Sigmoid colon (tissue), 7 donors: ENCODE measurements around the gene WDHD1. TPM values are rescaled to one million over a fixed set of nuclear protein-coding genes. Genes with fewer than 3 reads are reported as not detected.

Experiments
- DNase-seq: peaks from one replicate; pipeline ENCODE4 v3.0.0-alpha.2; 2019
- H3K27ac ChIP-seq, 4 donors: fragments of 200-600 bp; sonication (generic); one replicate each; pipeline ENCODE4 v1.5.1; 2016 to 2019; ENCODE audit warnings: mild to moderate bottlenecking in 1 of 4
- H3K27me3 ChIP-seq, 3 donors: fragments of 200-600 bp; sonication (generic); one replicate each; pipeline ENCODE4 v1.5.1; 2019; ENCODE audit warnings: mild to moderate bottlenecking in 1 of 3
- H3K36me3 ChIP-seq, 4 donors: fragments of 200-600 bp; sonication (generic); one replicate each; pipeline ENCODE4 v1.5.1; 2016 to 2019
- H3K4me1 ChIP-seq, 4 donors: fragments of 200-600 bp; sonication (generic); one replicate each; pipeline ENCODE4 v1.5.1; 2017 to 2019
- H3K4me3 ChIP-seq, 4 donors: fragments of 200-600 bp; sonication (generic); one replicate each; pipeline ENCODE4 v1.5.1; 2017 to 2019; ENCODE audit warnings: mild to moderate bottlenecking in 2 of 4, moderate library complexity in 1 of 4
- H3K9me3 ChIP-seq, 4 donors: fragments of 200-600 bp in 3 of 4; sonication (generic) in 3 of 4; one replicate each; pipeline versions ENCODE4 v1.5.1 to v1.6.1; 2013 to 2019
- EP300 ChIP-seq, 4 donors: sonication (generic); formaldehyde crosslinking; IDR thresholded peaks; one replicate each; pipeline ENCODE4 v1.6.1; 2017; ENCODE audit warnings: antibody characterized with exemption in 4 of 4
- POLR2A ChIP-seq, 2 donors: fragments of 450-650 bp; IDR thresholded peaks; one replicate each; pipeline ENCODE4 v1.6.1; 2016; ENCODE audit warnings: antibody characterized with exemption in 2 of 2, mild to moderate bottlenecking in 2 of 2, moderate library complexity in 2 of 2
- POLR2AphosphoS5 ChIP-seq, 4 donors: sonication (generic); formaldehyde crosslinking; IDR thresholded peaks; one replicate each; pipeline ENCODE4 v1.6.1; 2017; ENCODE audit warnings: antibody characterized with exemption in 4 of 4
- WGBS, 2 donors: extraction: QIAGEN DNeasy Blood & Tissue Kit; methylation state at CpG; one replicate each; pipeline ENCODE4 v1.1.7; 2013; 5-methylcytosine and 5-hydroxymethylcytosine counted together
- intact Hi-C: fragments of 100-400 bp; cut with DNase I; formaldehyde crosslinking; loops from one replicate; pipeline ENCODE4 v1.15.1; 2023
- polyA plus RNA-seq, 3 donors: library from polyadenylated mRNA; stranded (reverse); fragments of 200-250 nt; gene quantifications; one replicate each; pipeline ENCODE4 v1.2.3, GENCODE V29; 2013
- total RNA-seq, 4 donors: library from RNA; depleted of rRNA; stranded (reverse); fragments of >200 nt; gene quantifications; one replicate each; pipeline ENCODE4 v1.1.0, GENCODE V29; 2016
- TF ChIP-seq, protein P1 (sequence below), 4 experiments: fragments of 450-650 bp in 3 of 4; fragments of 200-600 bp in 1 of 4; IDR thresholded peaks; one replicate each; pipeline ENCODE4 v1.5.1; 2016 to 2019; ENCODE audit warnings: antibody characterized with exemption in 4 of 4, mild to moderate bottlenecking in 3 of 4, moderate library complexity in 2 of 4
- donor health status: healthy with polysubstance abuse.
- donor health status: Bipolar disorder and iron deficiency.
- donor health status: healthy.

The WDHD1 gene
- total and polyA plus RNA-seq, 7 donors: 0.60 to 4.0 (median 1.1) TPM

DNA sequence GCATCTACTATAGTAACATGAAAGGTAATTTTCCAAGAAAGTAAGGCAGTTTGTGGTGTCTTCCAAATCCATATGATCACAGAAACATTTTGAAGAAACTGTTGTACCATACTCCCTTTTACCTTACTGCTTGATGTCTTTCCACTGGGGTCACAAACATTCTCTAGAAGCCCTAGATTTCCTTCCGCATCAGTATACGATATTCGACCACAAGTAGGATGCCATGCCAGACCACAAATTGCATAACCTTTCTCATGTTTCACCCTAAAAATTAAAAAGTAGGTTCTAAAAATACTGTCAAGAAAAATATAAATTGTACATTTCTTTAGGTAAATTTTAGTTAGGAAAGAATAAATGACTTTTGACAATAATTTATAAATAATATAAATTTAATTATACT is 26.5 kb downstream of the WDHD1 start:
- Histone ChIP-seq H3K9me3 (no peaks in the 10 kb centered on the region), H3K4me1 (peaks cover 0 to 2% (median 0%) of the 10 kb centered on the region in 4 donors), H3K27ac (no peak overlapping the region), H3K4me3 (no peak overlapping the region), H3K36me3 (no peaks in the 10 kb centered on the region), H3K27me3 (no peaks in the 10 kb centered on the region)
- intact Hi-C loops: no loop called here
- TF ChIP-seq POLR2A (IDR thresholded peaks at IDR 0.05) (no peak), EP300 (IDR thresholded peaks at IDR 0.05) (no peak), POLR2AphosphoS5 (IDR thresholded peaks at IDR 0.05) (no peak)
- TF ChIP-seq, protein P1, sequence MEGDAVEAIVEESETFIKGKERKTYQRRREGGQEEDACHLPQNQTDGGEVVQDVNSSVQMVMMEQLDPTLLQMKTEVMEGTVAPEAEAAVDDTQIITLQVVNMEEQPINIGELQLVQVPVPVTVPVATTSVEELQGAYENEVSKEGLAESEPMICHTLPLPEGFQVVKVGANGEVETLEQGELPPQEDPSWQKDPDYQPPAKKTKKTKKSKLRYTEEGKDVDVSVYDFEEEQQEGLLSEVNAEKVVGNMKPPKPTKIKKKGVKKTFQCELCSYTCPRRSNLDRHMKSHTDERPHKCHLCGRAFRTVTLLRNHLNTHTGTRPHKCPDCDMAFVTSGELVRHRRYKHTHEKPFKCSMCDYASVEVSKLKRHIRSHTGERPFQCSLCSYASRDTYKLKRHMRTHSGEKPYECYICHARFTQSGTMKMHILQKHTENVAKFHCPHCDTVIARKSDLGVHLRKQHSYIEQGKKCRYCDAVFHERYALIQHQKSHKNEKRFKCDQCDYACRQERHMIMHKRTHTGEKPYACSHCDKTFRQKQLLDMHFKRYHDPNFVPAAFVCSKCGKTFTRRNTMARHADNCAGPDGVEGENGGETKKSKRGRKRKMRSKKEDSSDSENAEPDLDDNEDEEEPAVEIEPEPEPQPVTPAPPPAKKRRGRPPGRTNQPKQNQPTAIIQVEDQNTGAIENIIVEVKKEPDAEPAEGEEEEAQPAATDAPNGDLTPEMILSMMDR (IDR thresholded peaks at IDR 0.05): no peak
- WGBS, 2 donors: 78 to 90% methylated on average over 3 of the region's 3 CpGs
- no peak for DNase-seq

DNA sequence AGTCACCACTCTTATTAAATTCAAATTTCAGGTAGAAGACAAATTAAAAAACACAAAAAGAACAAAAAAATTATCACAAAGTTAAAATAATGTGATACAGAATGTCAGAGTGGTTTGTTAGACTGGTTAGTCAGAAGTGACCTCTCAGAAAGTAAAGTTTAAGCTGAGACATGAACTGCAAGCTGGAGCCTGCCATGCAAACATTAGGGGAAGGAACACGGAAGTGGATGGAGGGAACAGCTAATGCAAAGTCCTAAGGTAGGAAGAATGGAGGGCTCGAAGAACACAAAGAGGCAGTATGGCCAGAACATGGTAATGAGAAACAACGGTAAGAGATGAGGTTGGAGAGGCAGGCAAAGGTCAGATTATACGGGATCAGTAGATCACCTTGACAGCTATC is 41.7 kb downstream of the WDHD1 start:
- WGBS, 2 donors: 92 to 94% methylated on average over 4 of the region's 4 CpGs
- Histone ChIP-seq H3K9me3 (no peaks in the 10 kb centered on the region), H3K27ac (no peak overlapping the region)

DNA sequence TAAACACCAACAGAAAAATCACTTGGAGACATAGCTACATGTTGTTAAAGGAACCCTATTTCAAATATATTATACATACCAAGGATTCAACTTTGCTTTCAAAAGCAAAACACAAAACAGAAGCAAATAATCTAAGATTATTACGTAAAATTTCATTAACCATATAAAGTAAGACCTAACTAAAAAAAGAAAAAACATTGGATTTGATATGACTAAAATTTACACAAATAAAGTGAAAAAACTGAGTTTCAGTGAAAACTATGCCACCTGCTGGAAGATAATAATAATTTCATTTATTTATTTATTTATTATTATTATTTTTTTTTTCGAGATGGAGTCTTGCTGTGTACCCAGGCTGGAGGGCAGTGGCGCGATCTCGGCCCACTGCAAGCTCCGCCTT is 45.2 kb downstream of the WDHD1 start:
- no peak for TF ChIP-seq EP300 (IDR thresholded peaks at IDR 0.05)
- no peak for TF ChIP-seq POLR2A (IDR thresholded peaks at IDR 0.05)
- TF ChIP-seq, protein P1 (IDR thresholded peaks at IDR 0.05): no peak
- no peak for TF ChIP-seq POLR2AphosphoS5 (IDR thresholded peaks at IDR 0.05)
- Histone ChIP-seq H3K4me3 (no peak overlapping the region), H3K27ac (no peak overlapping the region), H3K27me3 (no peaks in the 10 kb centered on the region), H3K36me3 (no peaks in the 10 kb centered on the region), H3K9me3 (no peaks in the 10 kb centered on the region), H3K4me1 (no peaks in the 10 kb centered on the region)
- no peak for DNase-seq
- WGBS, 2 donors: 86 to 87% methylated on average over 6 of the region's 6 CpGs
- intact Hi-C loops: no loop called here

More for the DNA sequence above, 41.7 kb downstream of the WDHD1 start:
- no peak for DNase-seq
- no peaks in the 10 kb centered on the region for H3K4me1 ChIP-seq
- no peak overlapping the region for H3K4me3 ChIP-seq
- intact Hi-C loops: no loop called here
- H3K36me3 ChIP-seq: no peaks in the 10 kb centered on the region
- TF ChIP-seq EP300 (IDR thresholded peaks at IDR 0.05) (no peak), POLR2AphosphoS5 (IDR thresholded peaks at IDR 0.05) (no peak), POLR2A (IDR thresholded peaks at IDR 0.05) (no peak)
- TF ChIP-seq, protein P1 (IDR thresholded peaks at IDR 0.05): no peak
- H3K27me3 ChIP-seq: no peaks in the 10 kb centered on the region

DNA sequence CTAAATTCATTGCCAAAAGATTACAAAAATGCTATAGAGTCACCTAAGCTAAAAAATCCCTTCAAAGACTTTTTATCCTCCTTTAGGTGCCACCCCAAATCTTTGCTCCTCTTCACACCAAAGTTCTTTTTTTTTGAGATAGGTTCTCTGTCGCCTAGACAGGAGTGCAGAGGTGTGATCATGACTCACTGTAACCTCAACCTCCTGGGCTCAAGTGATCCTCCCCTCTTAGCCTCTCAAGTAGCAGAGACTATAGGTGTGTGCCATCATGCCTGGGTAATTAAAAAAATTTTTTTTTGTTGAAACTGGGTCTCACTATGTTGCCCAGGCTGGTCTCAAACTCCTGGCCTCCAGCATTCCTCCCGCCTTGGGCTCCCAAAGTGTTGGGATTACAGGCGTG is 47.9 kb downstream of the WDHD1 start:
- Histone ChIP-seq H3K27me3 (no peaks in the 10 kb centered on the region), H3K36me3 (no peaks in the 10 kb centered on the region), H3K4me1 (no peaks in the 10 kb centered on the region), H3K4me3 (no peak overlapping the region), H3K27ac (no peak overlapping the region), H3K9me3 (no peaks in the 10 kb centered on the region)
- intact Hi-C loops: no loop called here
- DNase-seq: no peak
- TF ChIP-seq POLR2AphosphoS5 (IDR thresholded peaks at IDR 0.05) (no peak), EP300 (IDR thresholded peaks at IDR 0.05) (no peak), POLR2A (IDR thresholded peaks at IDR 0.05) (no peak)
- TF ChIP-seq, protein P1 (IDR thresholded peaks at IDR 0.05): no peak
- 82 to 93% methylated on average over 3 of the region's 3 CpGs for WGBS, 2 donors

DNA sequence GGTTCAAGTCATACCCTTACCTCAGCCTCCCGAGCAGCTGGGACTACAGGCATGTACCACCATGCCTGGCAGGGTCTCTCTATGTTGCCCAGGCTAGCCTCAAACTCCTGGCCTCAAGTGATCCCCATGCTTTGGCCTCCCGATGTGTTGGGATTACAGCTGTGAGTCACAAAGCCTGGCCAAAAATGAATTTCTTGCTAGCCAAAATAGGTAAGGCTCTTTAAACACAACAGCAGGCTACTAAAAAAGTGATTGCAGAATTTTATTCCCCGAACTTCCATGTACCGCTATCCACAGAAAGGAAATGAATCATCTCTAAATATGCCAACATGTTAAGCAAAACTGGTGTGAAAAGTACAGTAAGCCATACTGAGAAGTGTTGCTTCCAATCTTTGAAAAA is 50.6 kb downstream of the WDHD1 start:
- no peaks in the 10 kb centered on the region for H3K4me1 ChIP-seq
- H3K36me3 ChIP-seq: no peaks in the 10 kb centered on the region

More for the DNA sequence above, 50.6 kb downstream of the WDHD1 start:
- 90 to 92% methylated on average over 4 of the region's 4 CpGs for WGBS, 2 donors
- Histone ChIP-seq H3K27me3 (no peaks in the 10 kb centered on the region), H3K27ac (no peak overlapping the region), H3K4me3 (no peak overlapping the region), H3K9me3 (no peaks in the 10 kb centered on the region)
- no peak for TF ChIP-seq POLR2AphosphoS5 (IDR thresholded peaks at IDR 0.05)
- TF ChIP-seq, protein P1 (IDR thresholded peaks at IDR 0.05): no peak
- no peak for TF ChIP-seq EP300 (IDR thresholded peaks at IDR 0.05)
- no peak for TF ChIP-seq POLR2A (IDR thresholded peaks at IDR 0.05)
- intact Hi-C loops: no loop called here
- no peak for DNase-seq
